ENCODE results near the gene UEVLD.

GRCh38 chr11:18575361-18575760 is 13.2 kb downstream of the UEVLD start:
- TF ChIP-seq CTCF (IDR thresholded peaks at IDR 0.05) (no peak), EZH2 (IDR thresholded peaks at IDR 0.05; ENCODE audit: borderline replicate concordance, insufficient read depth, low read depth, low read length, poor library complexity, severe bottlenecking) (no peak)

Data from B cell (primary cell).